PC-3 (cell line): ENCODE results near the gene DHX35. TPM values are rescaled to one million over a fixed set of nuclear protein-coding genes. Genes with fewer than 3 reads are reported as not detected.

Source experiments
- ATAC-seq: fragments of 200-7000 bp; cut with Tn5 transposase; 2 replicates; pipeline ENCODE4 v1.9.1; 2020; ENCODE audit warnings: mild to moderate bottlenecking, moderate library complexity
- BruUV-seq: library from RNA; stranded (reverse); fragments of 400-500 nt; replicated peaks from 2 replicates; lab custom pipeline; 2021; lab: Mats Ljungman, UMichigan
- CTCF ChIA-PET: fragments of 300-600 bp; sonication (Branson Sonifier 250); formaldehyde crosslinking; loops from one replicate; lab custom pipeline; 2022; ENCODE audit warnings: antibody characterized with exemption; lab: Charles Lee
- POLR2A ChIA-PET: fragments of 300-600 bp; sonication (Branson Sonifier 250); formaldehyde crosslinking; loops from one replicate; lab custom pipeline; 2022; ENCODE audit warnings: antibody characterized with exemption; ENCODE audit not compliant: unreplicated experiment; lab: Charles Lee
- DNase-seq: peaks from one replicate; pipeline ENCODE4 v3.0.0-alpha.2; 2015
- H2AFZ ChIP-seq: fragments of 300-600 bp; sonication (generic); 2 replicates; pipeline ENCODE4 v1.6.0; 2016; ENCODE audit warnings: antibody characterized with exemption, low read length
- H3F3A ChIP-seq: fragments of 300-600 bp; sonication (generic); one replicate; pipeline ENCODE4 v1.6.0; 2017; ENCODE audit warnings: antibody characterized with exemption, low read length, control low read depth, mild to moderate bottlenecking; ENCODE audit not compliant: unreplicated experiment
- H3K27ac ChIP-seq: fragments of 300-600 bp; sonication (generic); 2 replicates; pipeline ENCODE4 v1.5.1; 2016; ENCODE audit warnings: mild to moderate bottlenecking, low read length
- H3K27me3 ChIP-seq: fragments of 300-600 bp; sonication (generic); 2 replicates; pipeline ENCODE4 v1.6.1; 2016; ENCODE audit warnings: low read length, mixed read lengths
- H3K36me3 ChIP-seq: fragments of 300-600 bp; sonication (generic); 2 replicates; pipeline ENCODE4 v1.6.1; 2016; ENCODE audit warnings: low read depth, mixed run types, low read length, mixed read lengths
- H3K4me1 ChIP-seq: fragments of 300-600 bp; sonication (generic); 2 replicates; pipeline ENCODE4 v1.5.1; 2016; ENCODE audit warnings: low read length; ENCODE audit not compliant: insufficient read depth
- H3K4me2 ChIP-seq: fragments of 300-600 bp; sonication (generic); 2 replicates; pipeline ENCODE4 v1.6.0; 2016; ENCODE audit warnings: low read length
- H3K4me3 ChIP-seq: fragments of 300-600 bp; sonication (generic); 2 replicates; pipeline ENCODE4 v1.5.1; 2016; ENCODE audit warnings: mild to moderate bottlenecking, low read length, mixed read lengths
- H3K79me2 ChIP-seq: fragments of 300-600 bp; sonication (generic); 2 replicates; pipeline ENCODE4 v1.6.1; 2017; ENCODE audit warnings: low read length, mixed read lengths
- H3K9ac ChIP-seq: fragments of 300-600 bp; sonication (generic); 2 replicates; pipeline ENCODE4 v1.6.0; 2016; ENCODE audit warnings: mild to moderate bottlenecking, low read length
- H3K9me2 ChIP-seq: fragments of 300-600 bp; sonication (generic); replicated peaks from 2 replicates; pipeline ENCODE4 v1.6.1; 2016; ENCODE audit warnings: mixed run types, low read length, mixed read lengths
- H3K9me3 ChIP-seq: fragments of 300-600 bp; sonication (generic); 2 replicates; pipeline ENCODE4 v1.6.1; 2016; ENCODE audit warnings: low read length, mixed read lengths
- H4K20me1 ChIP-seq: fragments of 300-600 bp; sonication (generic); 2 replicates; pipeline ENCODE4 v1.6.1; 2016; ENCODE audit warnings: low read length, mixed read lengths
- EZH2 ChIP-seq: fragments of 300-600 bp; sonication (generic); IDR thresholded peaks from one replicate; pipeline ENCODE4 v1.6.1; 2017; ENCODE audit warnings: antibody characterized with exemption, mild to moderate bottlenecking, low read length; ENCODE audit not compliant: unreplicated experiment
- EZH2phosphoT487 ChIP-seq: fragments of 300-600 bp; sonication (generic); IDR thresholded peaks from 2 replicates; pipeline ENCODE4 v1.6.1; 2018; ENCODE audit warnings: mild to moderate bottlenecking, antibody characterized with exemption, low read length, borderline replicate concordance
- intact Hi-C: fragments of 100-400 bp; cut with micrococcal nuclease; formaldehyde crosslinking; loops from 2 replicates; pipeline ENCODE4 v1.9.0; 2023
- total RNA-seq: library from RNA; depleted of rRNA; stranded (reverse); fragments of >200 nt; gene quantifications from 2 replicates; pipeline ENCODE4 v1.2.3, GENCODE V29; 2014
- TF ChIP-seq, protein P1 (sequence below): fragments of 300-600 bp; sonication (generic); conservative IDR thresholded peaks from 2 replicates; pipeline ENCODE4 v1.5.1; 2017; ENCODE audit warnings: antibody characterized with exemption, low read depth, mild to moderate bottlenecking, low read length

DHX35 gene
- total RNA-seq, 1 experiment from 2014 or later = 12.0 TPM

DNA sequence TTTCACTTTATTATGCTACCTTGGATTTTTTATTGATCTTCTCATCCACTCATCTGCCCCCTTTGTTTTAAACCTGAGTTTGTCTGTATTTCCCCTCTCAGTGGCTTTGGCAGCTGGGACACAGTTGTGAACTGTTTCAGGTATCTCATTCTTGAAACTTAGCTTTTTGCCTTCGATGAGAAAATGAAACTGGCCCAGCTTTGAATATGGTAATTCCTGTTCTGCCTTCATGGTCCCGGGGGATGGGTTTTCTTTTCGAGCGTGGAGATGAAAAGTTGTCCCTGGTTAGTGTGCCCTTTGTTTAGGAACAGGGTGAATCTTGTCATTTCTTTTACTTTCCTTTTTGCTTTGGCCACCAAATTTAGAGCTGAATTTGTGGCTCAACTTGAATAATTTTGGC, 25.6 kb downstream of the DHX35 start:
- Histone ChIP-seq H3K4me1 (peaks cover 16% of the 10 kb centered on the region), H3K9ac (no peak overlapping the region), H3F3A (no peaks in the 10 kb centered on the region), H3K9me2 (no peaks in the 10 kb centered on the region), H2AFZ (no peak overlapping the region), H3K9me3 (no peaks in the 10 kb centered on the region), H3K4me2 (no peak overlapping the region), H3K27ac (no peak overlapping the region), H3K36me3 (peaks cover 6% of the 10 kb centered on the region), H3K27me3 (no peaks in the 10 kb centered on the region), H4K20me1 (no peaks in the 10 kb centered on the region), H3K79me2 (0 out of 2 replicates have a peak, but pooled peaks cover 3% of the 10 kb centered on the region), H3K4me3 (no peak overlapping the region)
- no TSS peak for BruUV-seq
- no peak for ATAC-seq
- POLR2A ChIA-PET = interaction anchor here (0.7 kb wide), 1 partner anchor 148 kb away, joined by 4 read pairs; no protein-coding TSS in a partner anchor
- TF ChIP-seq, protein P1, sequence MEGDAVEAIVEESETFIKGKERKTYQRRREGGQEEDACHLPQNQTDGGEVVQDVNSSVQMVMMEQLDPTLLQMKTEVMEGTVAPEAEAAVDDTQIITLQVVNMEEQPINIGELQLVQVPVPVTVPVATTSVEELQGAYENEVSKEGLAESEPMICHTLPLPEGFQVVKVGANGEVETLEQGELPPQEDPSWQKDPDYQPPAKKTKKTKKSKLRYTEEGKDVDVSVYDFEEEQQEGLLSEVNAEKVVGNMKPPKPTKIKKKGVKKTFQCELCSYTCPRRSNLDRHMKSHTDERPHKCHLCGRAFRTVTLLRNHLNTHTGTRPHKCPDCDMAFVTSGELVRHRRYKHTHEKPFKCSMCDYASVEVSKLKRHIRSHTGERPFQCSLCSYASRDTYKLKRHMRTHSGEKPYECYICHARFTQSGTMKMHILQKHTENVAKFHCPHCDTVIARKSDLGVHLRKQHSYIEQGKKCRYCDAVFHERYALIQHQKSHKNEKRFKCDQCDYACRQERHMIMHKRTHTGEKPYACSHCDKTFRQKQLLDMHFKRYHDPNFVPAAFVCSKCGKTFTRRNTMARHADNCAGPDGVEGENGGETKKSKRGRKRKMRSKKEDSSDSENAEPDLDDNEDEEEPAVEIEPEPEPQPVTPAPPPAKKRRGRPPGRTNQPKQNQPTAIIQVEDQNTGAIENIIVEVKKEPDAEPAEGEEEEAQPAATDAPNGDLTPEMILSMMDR = no peak
- TF ChIP-seq EZH2 (no peak), EZH2phosphoT487 (no peak)
- CTCF ChIA-PET = no interaction called here
- DNase-seq = no peak
- intact Hi-C loops = no loop called here

GRCh38 chr20:38990728-38991127, 28.6 kb downstream of the DHX35 start:
- no peak overlapping the region for H3K4me2 ChIP-seq
- POLR2A ChIA-PET = no interaction called here
- H3K36me3 ChIP-seq = peaks cover 11% of the 10 kb centered on the region
- no peak overlapping the region for H3K27ac ChIP-seq
- H3K4me1 ChIP-seq = peaks cover 3% of the 10 kb centered on the region; the same call in 1 of the 2 replicates
- intact Hi-C loops = no loop called here
- no peaks in the 10 kb centered on the region for H3K9me3 ChIP-seq
- no peaks in the 10 kb centered on the region for H3K79me2 ChIP-seq
- CTCF ChIA-PET = interaction anchor here (0.6 kb wide), 1 partner anchor 9 kb away, joined by 4 read pairs; no protein-coding TSS in a partner anchor
- H3K9ac ChIP-seq = no peak overlapping the region
- no peak for ATAC-seq
- no peaks in the 10 kb centered on the region for H3K27me3 ChIP-seq
- no peaks in the 10 kb centered on the region for H3K9me2 ChIP-seq
- DNase-seq = no peak
- H2AFZ ChIP-seq = no peak overlapping the region
- no peak for TF ChIP-seq EZH2phosphoT487
- no peaks in the 10 kb centered on the region for H3F3A ChIP-seq
- BruUV-seq = no TSS peak
- H3K4me3 ChIP-seq = no peak overlapping the region
- no peaks in the 10 kb centered on the region for H4K20me1 ChIP-seq

GRCh38 chr20:38991814-38992704, 29.9 kb downstream of the DHX35 start:
- DNase-seq (no peak), ATAC-seq (no peak)
- Histone ChIP-seq H3K9me3 (no peaks in the 10 kb centered on the region), H3F3A (no peaks in the 10 kb centered on the region), H3K9me2 (no peaks in the 10 kb centered on the region), H3K9ac (no peak overlapping the region), H3K79me2 (no peaks in the 10 kb centered on the region), H3K36me3 (peaks cover 18% of the 10 kb centered on the region), H3K4me2 (no peak overlapping the region), H4K20me1 (no peaks in the 10 kb centered on the region), H3K4me1 (no peaks in the 10 kb centered on the region), H3K27ac (no peak overlapping the region), H3K4me3 (no peak overlapping the region), H2AFZ (no peak overlapping the region), H3K27me3 (no peaks in the 10 kb centered on the region)
- POLR2A ChIA-PET = interaction anchor here (0.9 kb wide), 1 partner anchor 10 kb away, joined by 5 read pairs; no protein-coding TSS in a partner anchor
- TF ChIP-seq, protein P1 = no peak
- TF ChIP-seq EZH2 = no peak
- TF ChIP-seq EZH2phosphoT487 = no peak
- intact Hi-C loops = no loop called here
- CTCF ChIA-PET = interaction anchor here (0.6 kb wide), 1 partner anchor 29 kb away, joined by 3 read pairs; no protein-coding TSS in a partner anchor
- no TSS peak for BruUV-seq
